Endothelial cell of umbilical vein (primary cell): ENCODE results near the gene ACP3. TPM values are rescaled to one million over a fixed set of nuclear protein-coding genes. Genes with fewer than 3 reads are reported as not detected.

Experiments used
- BruUV-seq: library from RNA; stranded (reverse); fragments of 400-500 nt; replicated peaks from 2 replicates; lab custom pipeline; 2021; lab: Mats Ljungman, UMichigan
- CTCF ChIA-PET: fragments of 300-600, 350-600 bp; sonication (Branson Sonifier 250); formaldehyde crosslinking; loops from one replicate; lab custom pipeline; 2021; ENCODE audit warnings: antibody characterized with exemption, inconsistent platforms; lab: Charles Lee
- POLR2A ChIA-PET: fragments of 300-600, 350-600 bp; sonication (Branson Sonifier 250); formaldehyde crosslinking; loops from one replicate; lab custom pipeline; 2021; ENCODE audit warnings: antibody characterized with exemption, inconsistent platforms; lab: Charles Lee
- DNase-seq: peaks from one replicate; pipeline ENCODE4 v3.0.0-alpha.2; 2011; ENCODE audit warnings: low read depth, low spot score
- FAIRE-seq: peaks from 2 replicates; lab custom pipeline; 2011; peaks lifted over from hg19 to GRCh38; lab: Jason Lieb, UNC
- H2AFZ ChIP-seq: 2 replicates; pipeline ENCODE4 v1.6.0; 2012; ENCODE audit warnings: low read depth, low read length, control low read depth, inconsistent platforms
- H3K27ac ChIP-seq: 2 replicates; pipeline ENCODE4 v1.5.1; 2011; ENCODE audit warnings: low read depth, mild to moderate bottlenecking, control low read depth, low read length, moderate library complexity; ENCODE audit not compliant: insufficient read depth
- H3K27me3 ChIP-seq, 2 experiments: 2 replicates each; pipeline versions ENCODE4 v1.6.0 to v1.6.1; 2011; ENCODE audit warnings: low read length in 2 of 2, mixed read lengths in 1 of 2; ENCODE audit not compliant: control insufficient read depth in 2 of 2, insufficient read depth in 2 of 2
- H3K36me3 ChIP-seq, 2 experiments: 2 replicates in 1 of 2; 3 replicates in 1 of 2; pipeline ENCODE4 v1.5.1; 2011; ENCODE audit warnings: low read length in 2 of 2, mild to moderate bottlenecking in 1 of 2, moderate library complexity in 1 of 2; ENCODE audit not compliant: control insufficient read depth in 2 of 2, insufficient read depth in 2 of 2; ENCODE audit errors: extremely low read depth in 1 of 2
- H3K4me1 ChIP-seq: 3 replicates; pipeline ENCODE4 v1.5.1; 2011; ENCODE audit warnings: mild to moderate bottlenecking, low read length; ENCODE audit not compliant: control insufficient read depth, insufficient read depth; ENCODE audit errors: extremely low read depth
- H3K4me2 ChIP-seq: 2 replicates; pipeline ENCODE4 v1.6.1; 2011; ENCODE audit warnings: low read length, control low read depth, mixed read lengths; ENCODE audit not compliant: insufficient read depth
- H3K4me3 ChIP-seq, 3 experiments: fragments of 200-600 bp in 1 of 3; sonication (generic), shearing (Covaris generic) in 1 of 3; replicated peaks in 1 of 3; 2 replicates each; pipeline ENCODE4 v1.5.1; 2011 to 2016; ENCODE audit warnings: control low read depth in 3 of 3, low read length in 3 of 3, mild to moderate bottlenecking in 2 of 3, inconsistent platforms in 1 of 3, low read depth in 1 of 3, moderate library complexity in 1 of 3; ENCODE audit not compliant: insufficient read depth in 1 of 3
- H3K79me2 ChIP-seq: 2 replicates; pipeline ENCODE4 v1.6.0; 2012; ENCODE audit warnings: low read length, inconsistent platforms; ENCODE audit not compliant: control insufficient read depth, insufficient read depth
- H3K9ac ChIP-seq: replicated peaks from 2 replicates; pipeline ENCODE3; 2011; ENCODE audit warnings: low read length, control low read depth; ENCODE audit not compliant: insufficient read depth; ENCODE audit errors: extremely low read depth
- H3K9me1 ChIP-seq: replicated peaks from 3 replicates; pipeline ENCODE4 v1.6.0; 2011; ENCODE audit warnings: mild to moderate bottlenecking, low read length; ENCODE audit not compliant: control insufficient read depth, insufficient read depth; ENCODE audit errors: extremely low read depth
- H3K9me3 ChIP-seq: replicated peaks from 2 replicates; pipeline ENCODE4 v1.5.1; 2012; ENCODE audit warnings: low read length, inconsistent platforms; ENCODE audit not compliant: control insufficient read depth, insufficient read depth
- H4K20me1 ChIP-seq: replicated peaks from 2 replicates; pipeline ENCODE3; 2011; ENCODE audit warnings: mild to moderate bottlenecking, low read length; ENCODE audit not compliant: control insufficient read depth, insufficient read depth; ENCODE audit errors: extremely low read depth
- EZH2 ChIP-seq: IDR thresholded peaks from 2 replicates; pipeline ENCODE4 v1.6.1; 2012; ENCODE audit warnings: borderline replicate concordance, low read depth, mild to moderate bottlenecking, moderate library complexity, low read length, inconsistent platforms; ENCODE audit not compliant: severe bottlenecking
- FOS ChIP-seq: IDR thresholded peaks from 2 replicates; pipeline ENCODE4 v1.6.1; 2011; ENCODE audit warnings: mild to moderate bottlenecking, low read length, moderate library complexity, borderline replicate concordance; ENCODE audit not compliant: insufficient read depth
- GATA2 ChIP-seq: IDR thresholded peaks from 2 replicates; pipeline ENCODE4 v1.7.0; 2011; ENCODE audit warnings: low read depth, mild to moderate bottlenecking, moderate library complexity, mixed read lengths, low read length; ENCODE audit not compliant: insufficient read length, insufficient read depth
- JUN ChIP-seq: IDR thresholded peaks from 2 replicates; pipeline ENCODE4 v1.6.1; 2011; ENCODE audit warnings: borderline replicate concordance, low read depth; ENCODE audit not compliant: insufficient read length, insufficient read depth
- dilution Hi-C: fragments of 300-500 bp; cut with MboI; formaldehyde crosslinking; loops from one replicate; pipeline ENCODE4 v1.15.0; 2019; ENCODE audit warnings: low sequenced_read_pairs; ENCODE audit not compliant: extremely low pct_ligation_motif_present
- intact Hi-C: fragments of 100-400 bp; cut with micrococcal nuclease; formaldehyde crosslinking; loops from one replicate; pipeline ENCODE4 v1.10.0; 2022
- polyA plus RNA-seq, 4 experiments: library from polyadenylated mRNA; depleted of rRNA in 3 of 4; stranded (reverse) in 3 of 4; unstranded in 1 of 4; fragments of >200 nt; gene quantifications; 2 replicates each; pipeline versions ENCODE4 v1.2.1 to v1.2.3, GENCODE V29; 2011 to 2012; ENCODE audit warnings: missing spikeins in 1 of 4
- total RNA-seq: library from RNA; stranded (reverse); gene quantifications from 2 replicates; pipeline ENCODE4 v1.2.3, GENCODE V29; 2021
- TF ChIP-seq, protein P1 (sequence below), 2 donors: IDR thresholded peaks; 1 replicate in 1 of 2; 2 replicates in 1 of 2; pipeline ENCODE4 v1.5.1; 2011; ENCODE audit warnings: low read length in 2 of 2, mild to moderate bottlenecking in 2 of 2, moderate library complexity in 2 of 2, control low read depth in 1 of 2, inconsistent platforms in 1 of 2, low read depth in 1 of 2; ENCODE audit not compliant: insufficient read depth in 1 of 2; ENCODE audit errors: extremely low read depth in 1 of 2

The ACP3 gene
- total and polyA plus RNA-seq, 2 donors (not counting 3 experiments of a cell fraction or from before 2014, with no cell fraction given) = not detected

GRCh38 chr3:132344666-132345280 is 27.6 kb downstream of the ACP3 start:
- dilution Hi-C loops = no loop called here
- intact Hi-C loops = no loop called here
- Histone ChIP-seq H3K9me1 (no peaks in the 10 kb centered on the region), H3K36me3 (no peaks in the 10 kb centered on the region), H3K9ac (no peak overlapping the region), H2AFZ (no peak overlapping the region), H3K9me3 (no peaks in the 10 kb centered on the region), H3K27me3 (peaks cover 7 to 13% of the 10 kb centered on the region in 2 experiments), H4K20me1 (no peaks in the 10 kb centered on the region), H3K79me2 (no peaks in the 10 kb centered on the region), H3K4me3 (no peak overlapping the region), H3K4me2 (no peak overlapping the region), H3K4me1 (no peaks in the 10 kb centered on the region), H3K27ac (no peak overlapping the region)
- TF ChIP-seq JUN (no peak), FOS (peak; percentile 40), GATA2 (peak; percentile 59), EZH2 (no peak)
- TF ChIP-seq, protein P1, sequence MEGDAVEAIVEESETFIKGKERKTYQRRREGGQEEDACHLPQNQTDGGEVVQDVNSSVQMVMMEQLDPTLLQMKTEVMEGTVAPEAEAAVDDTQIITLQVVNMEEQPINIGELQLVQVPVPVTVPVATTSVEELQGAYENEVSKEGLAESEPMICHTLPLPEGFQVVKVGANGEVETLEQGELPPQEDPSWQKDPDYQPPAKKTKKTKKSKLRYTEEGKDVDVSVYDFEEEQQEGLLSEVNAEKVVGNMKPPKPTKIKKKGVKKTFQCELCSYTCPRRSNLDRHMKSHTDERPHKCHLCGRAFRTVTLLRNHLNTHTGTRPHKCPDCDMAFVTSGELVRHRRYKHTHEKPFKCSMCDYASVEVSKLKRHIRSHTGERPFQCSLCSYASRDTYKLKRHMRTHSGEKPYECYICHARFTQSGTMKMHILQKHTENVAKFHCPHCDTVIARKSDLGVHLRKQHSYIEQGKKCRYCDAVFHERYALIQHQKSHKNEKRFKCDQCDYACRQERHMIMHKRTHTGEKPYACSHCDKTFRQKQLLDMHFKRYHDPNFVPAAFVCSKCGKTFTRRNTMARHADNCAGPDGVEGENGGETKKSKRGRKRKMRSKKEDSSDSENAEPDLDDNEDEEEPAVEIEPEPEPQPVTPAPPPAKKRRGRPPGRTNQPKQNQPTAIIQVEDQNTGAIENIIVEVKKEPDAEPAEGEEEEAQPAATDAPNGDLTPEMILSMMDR (IDR thresholded peaks at IDR 0.05; ENCODE audit: extremely low read depth in 1 of 2, insufficient read depth in 1 of 2, low read depth in 1 of 2, low read length in 2 of 2) = no peak
- ChIA-PET CTCF (interaction anchor here (1.8 to 1.9 kb wide), 2 partner anchors 11 to 54 kb away, joined by 5 to 8 read pairs; no protein-coding TSS in a partner anchor), POLR2A (no interaction called here)
- BruUV-seq = no TSS peak
- DNase-seq (no peak), FAIRE-seq (no peak)
